Muscle layer of duodenum (tissue), 2 donors: ENCODE results near the gene ELMO3.

Experiments used
- H3K27ac ChIP-seq: one replicate; pipeline ENCODE4 v1.7.0; 2013; ENCODE audit warnings: mild to moderate bottlenecking, low read length
- H3K27me3 ChIP-seq: one replicate; pipeline ENCODE4 v1.7.0; 2013; ENCODE audit warnings: low read depth, mild to moderate bottlenecking, control low read depth, low read length
- H3K36me3 ChIP-seq, 2 donors: one replicate each; pipeline ENCODE4 v1.7.0; 2013; ENCODE audit warnings: low read length in 2 of 2, control low read depth in 1 of 2, mild to moderate bottlenecking in 1 of 2; ENCODE audit not compliant: insufficient read depth in 2 of 2, control insufficient read depth in 1 of 2
- H3K4me1 ChIP-seq, 2 donors: one replicate each; pipeline ENCODE4 v1.7.0; 2013; ENCODE audit warnings: low read length in 2 of 2, mild to moderate bottlenecking in 2 of 2, control low read depth in 1 of 2, moderate library complexity in 1 of 2; ENCODE audit not compliant: insufficient read depth in 2 of 2, control insufficient read depth in 1 of 2
- H3K4me3 ChIP-seq, 2 donors: one replicate each; pipeline ENCODE4 v1.7.0; 2013; ENCODE audit warnings: low read length in 2 of 2, low read depth in 1 of 2, mild to moderate bottlenecking in 1 of 2
- H3K9me3 ChIP-seq, 2 donors: one replicate each; pipeline ENCODE4 v1.7.0; 2013; ENCODE audit warnings: low read length in 2 of 2, control low read depth in 1 of 2, mild to moderate bottlenecking in 1 of 2; ENCODE audit not compliant: control insufficient read depth in 1 of 2
- donor health status: healthy.

The ELMO3 gene

GRCh38 chr16:67176662-67177061 lies 22.3 kb upstream of the ELMO3 start:
- Histone ChIP-seq H3K36me3 (no peaks in the 10 kb centered on the region), H3K27ac (no peak overlapping the region), H3K27me3 (no peaks in the 10 kb centered on the region), H3K4me1 (peaks cover 8 to 38% of the 10 kb centered on the region in 2 donors), H3K9me3 (no peaks in the 10 kb centered on the region), H3K4me3 (no peak overlapping the region)

GRCh38 chr16:67177743-67178699 lies 20.9 kb upstream of the ELMO3 start:
- Histone ChIP-seq H3K9me3 (no peaks in the 10 kb centered on the region), H3K36me3 (no peaks in the 10 kb centered on the region), H3K4me3 (peak overlapping the region; percentile 21 to 66), H3K4me1 (peaks cover 16 to 43% of the 10 kb centered on the region in 2 donors), H3K27ac (no peak overlapping the region), H3K27me3 (no peaks in the 10 kb centered on the region)

GRCh38 chr16:67179421-67180080 lies 19.4 kb upstream of the ELMO3 start:
- Histone ChIP-seq H3K4me1 (peaks cover 9 to 37% of the 10 kb centered on the region in 2 donors), H3K9me3 (no peaks in the 10 kb centered on the region), H3K27ac (no peak overlapping the region), H3K36me3 (no peaks in the 10 kb centered on the region), H3K4me3 (no peak overlapping the region), H3K27me3 (no peaks in the 10 kb centered on the region)

- Histone ChIP-seq H3K4me1 (peaks cover 9 to 39% of the 10 kb centered on the region in 2 donors), H3K27me3 (no peaks in the 10 kb centered on the region)
Observed at GRCh38 chr16:67180166-67180565, 18.8 kb upstream of the ELMO3 start.

GRCh38 chr16:67181346-67181745 lies 17.6 kb upstream of the ELMO3 start:
- Histone ChIP-seq H3K27me3 (no peaks in the 10 kb centered on the region), H3K36me3 (no peaks in the 10 kb centered on the region), H3K4me1 (peaks cover 9 to 47% of the 10 kb centered on the region in 2 donors), H3K4me3 (no peak overlapping the region), H3K9me3 (no peaks in the 10 kb centered on the region), H3K27ac (no peak overlapping the region)

More at GRCh38 chr16:67180166-67180565, 18.8 kb upstream of the ELMO3 start:
- no peak overlapping the region for H3K27ac ChIP-seq
- no peaks in the 10 kb centered on the region for H3K9me3 ChIP-seq
- H3K36me3 ChIP-seq: no peaks in the 10 kb centered on the region
- H3K4me3 ChIP-seq: no peak overlapping the region

GRCh38 chr16:67182288-67182687 lies 16.6 kb upstream of the ELMO3 start:
- Histone ChIP-seq H3K36me3 (no peaks in the 10 kb centered on the region), H3K27ac (no peak overlapping the region), H3K4me1 (peaks cover 9 to 47% of the 10 kb centered on the region in 2 donors), H3K9me3 (no peaks in the 10 kb centered on the region), H3K27me3 (no peaks in the 10 kb centered on the region), H3K4me3 (no peak overlapping the region)

GRCh38 chr16:67183284-67183626 lies 15.7 kb upstream of the ELMO3 start:
- Histone ChIP-seq H3K4me3 (peak overlapping the region; percentile 53 to 85), H3K36me3 (no peaks in the 10 kb centered on the region), H3K27me3 (no peaks in the 10 kb centered on the region), H3K9me3 (no peaks in the 10 kb centered on the region), H3K27ac (peak overlapping the region; percentile 79), H3K4me1 (peaks cover 9 to 38% of the 10 kb centered on the region in 2 donors)

GRCh38 chr16:67183627-67184452 lies 15.1 kb upstream of the ELMO3 start, which contains the start of gene MATCAP1:
Gene MATCAP1 (minus strand): TSS chr16:67183963. CDS start chr16:67180610, 3,353 bp downstream.
- Histone ChIP-seq H3K4me1 (peaks cover 9 to 32% of the 10 kb centered on the region in 2 donors), H3K27ac (peak within 1 kb of the TSS; percentile 79), H3K36me3 (no peaks in the 10 kb centered on the region), H3K4me3 (peak within 1 kb of the TSS; percentile 53 to 85), H3K9me3 (no peaks in the 10 kb centered on the region), H3K27me3 (no peaks in the 10 kb centered on the region)

- Histone ChIP-seq H3K27ac (no peak overlapping the region), H3K4me1 (peaks cover 9 to 32% of the 10 kb centered on the region in 2 donors), H3K27me3 (no peaks in the 10 kb centered on the region)
Observed at GRCh38 chr16:67184453-67184994, 14.4 kb upstream of the ELMO3 start.

GRCh38 chr16:67184995-67185650 lies 13.8 kb upstream of the ELMO3 start:
- Histone ChIP-seq H3K4me3 (peak overlapping the region in 1 of 2 donors; percentile 85), H3K27ac (no peak overlapping the region), H3K4me1 (peaks cover 9 to 32% of the 10 kb centered on the region in 2 donors), H3K36me3 (no peaks in the 10 kb centered on the region), H3K9me3 (no peaks in the 10 kb centered on the region), H3K27me3 (no peaks in the 10 kb centered on the region)

More at GRCh38 chr16:67184453-67184994, 14.4 kb upstream of the ELMO3 start:
- peak overlapping the region; percentile 53 to 85 for H3K4me3 ChIP-seq
- no peaks in the 10 kb centered on the region for H3K36me3 ChIP-seq
- H3K9me3 ChIP-seq: no peaks in the 10 kb centered on the region
